ENCODE data around the gene ITPR1.

GRCh38 chr3:4666071-4666470 lies 172.9 kb downstream of the ITPR1 start:
- TF ChIP-seq POLR2A (IDR thresholded peaks at IDR 0.05; ENCODE audit: extremely low read depth, insufficient read length) (no peak), CTCF (IDR thresholded peaks at IDR 0.05; ENCODE audit: low read depth, low read length) (no peak), MAX (IDR thresholded peaks at IDR 0.05; ENCODE audit: low read depth, low read length) (no peak)

Measured in NB4 (cell line).